Femur (tissue), 1 donor: ENCODE data around the gene ANAPC10.
"Not testable (repeated sequence)": the region's sequence is repeated elsewhere in the genome, so short reads cannot be mapped to it uniquely, and the experiment has no call there.

Experiments used
- DNase-seq: peaks from one replicate; pipeline ENCODE4 v3.0.0-alpha.2; 2017

The ANAPC10 gene

GRCh38 chr4:145097821-145098674 is at the start of gene ANAPC10, which contains the start of gene ABCE1:
Gene ANAPC10, minus strand, starts transcription at chr4:145098196. Its CDS starts 2,097 bp downstream, at chr4:145096099.
Gene ABCE1, plus strand, starts transcription at chr4:145098311. Its CDS starts 6,102 bp downstream, at chr4:145104413.
- DNase-seq: peak; percentile 97

- DNase-seq: not testable (repeated sequence)
Observed at GRCh38 chr4:145136219-145136618, 38.2 kb upstream of the ANAPC10 start.

GRCh38 chr4:145132511-145133098 is 34.6 kb upstream of the ANAPC10 start:
- DNase-seq: no peak

GRCh38 chr4:145131848-145132247 is 33.9 kb upstream of the ANAPC10 start:
- no peak for DNase-seq

GRCh38 chr4:145130788-145131399 is 32.9 kb upstream of the ANAPC10 start:
- no peak for DNase-seq

GRCh38 chr4:145130130-145130529 is 32.1 kb upstream of the ANAPC10 start:
- no peak for DNase-seq

GRCh38 chr4:145125396-145125795 is 27.4 kb upstream of the ANAPC10 start:
- DNase-seq: no peak

- no peak for DNase-seq
Observed at GRCh38 chr4:145108128-145108527, 10.1 kb upstream of the ANAPC10 start.

- DNase-seq: no peak
Observed at GRCh38 chr4:145107126-145107525, 9.1 kb upstream of the ANAPC10 start.

GRCh38 chr4:145103496-145103895 is 5.5 kb upstream of the ANAPC10 start:
- no peak for DNase-seq

- DNase-seq: no peak
Observed at GRCh38 chr4:145102619-145103018, 4.6 kb upstream of the ANAPC10 start.

- DNase-seq: no peak
Observed at GRCh38 chr4:145101091-145101490, 3.1 kb upstream of the ANAPC10 start.

GRCh38 chr4:145099653-145100052 is 1.7 kb upstream of the ANAPC10 start:
- no peak for DNase-seq

- DNase-seq: peak; percentile 57
Observed at GRCh38 chr4:145098675-145099037, 660 bp upstream of the ANAPC10 start.

- no peak for DNase-seq
Observed at GRCh38 chr4:145097331-145097820, 620 bp downstream of the ANAPC10 start.

- no peak for DNase-seq
Observed at GRCh38 chr4:145093638-145094037, 4.4 kb downstream of the ANAPC10 start.

GRCh38 chr4:145090380-145090779 is 7.6 kb downstream of the ANAPC10 start:
- no peak for DNase-seq

- no peak for DNase-seq
Observed at GRCh38 chr4:145083891-145084605, 13.9 kb downstream of the ANAPC10 start.

GRCh38 chr4:145081756-145082155 is 16.2 kb downstream of the ANAPC10 start:
- DNase-seq: no peak

GRCh38 chr4:145076469-145076855 is 21.5 kb downstream of the ANAPC10 start:
- no peak for DNase-seq

- no peak for DNase-seq
Observed at GRCh38 chr4:145075742-145076468, 22.1 kb downstream of the ANAPC10 start.

GRCh38 chr4:145071560-145071959 is 26.4 kb downstream of the ANAPC10 start:
- DNase-seq: no peak
